ENCODE data around the gene NRN1L. TPM values are rescaled to one million over a fixed set of nuclear protein-coding genes. Genes with fewer than 3 reads are reported as not detected.

Gene NRN1L
- total and polyA plus RNA-seq, 2 donors from 2014 or later = 1.1 to 1.2 TPM

DNA sequence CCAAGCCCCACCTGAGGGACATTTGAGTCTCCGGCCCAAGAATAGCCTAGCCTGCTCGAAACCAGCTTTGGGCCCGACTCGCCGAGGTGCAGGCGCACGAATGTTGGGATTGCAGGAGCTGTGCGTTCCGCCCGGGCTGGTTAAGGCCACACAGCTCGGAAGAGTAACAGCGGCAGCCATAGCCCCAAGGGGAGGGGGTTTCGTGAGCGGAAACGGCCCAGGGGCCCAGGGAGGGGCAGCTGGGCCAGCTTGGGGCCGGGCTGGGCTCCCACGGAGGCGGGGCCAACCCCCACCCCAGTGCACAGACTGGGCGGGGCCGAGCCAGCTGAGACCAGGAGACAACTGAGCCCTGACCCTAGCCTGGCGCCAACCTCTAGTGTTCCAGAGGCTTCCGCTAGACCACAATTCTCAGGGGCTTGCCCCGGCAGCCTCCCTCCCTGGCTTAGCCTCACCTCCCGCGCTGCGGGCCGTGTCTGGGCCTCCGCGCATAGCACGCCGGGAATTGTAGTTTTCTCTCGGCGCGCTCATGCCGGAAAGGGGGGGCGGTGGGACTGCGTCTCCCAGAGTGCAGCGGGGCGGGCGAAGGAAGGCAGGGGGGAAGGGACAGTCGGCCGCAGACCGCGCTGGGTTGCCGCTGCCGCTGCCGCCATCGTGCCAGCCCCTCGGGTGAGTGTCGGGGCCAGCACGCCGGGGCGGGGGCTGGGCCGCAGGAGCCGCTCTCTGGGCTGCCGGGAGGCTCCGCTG lies 38.2 kb upstream of the NRN1L start, which contains the start of gene NUTF2:
Gene NUTF2, plus strand, starts transcription at position 614 of the 744 bp plus-strand sequence. CDS start 18,198 bp downstream, outside the sequence.
- peaks cover 14 to 40% (median 34%) of the 10 kb centered on the region in 3 donors for H3K4me1 ChIP-seq (ENCODE audit: control insufficient read depth in 2 of 3, insufficient read depth in 2 of 3, low read depth in 1 of 3, low read length in 3 of 3)
- no peak for FAIRE-seq

DNA sequence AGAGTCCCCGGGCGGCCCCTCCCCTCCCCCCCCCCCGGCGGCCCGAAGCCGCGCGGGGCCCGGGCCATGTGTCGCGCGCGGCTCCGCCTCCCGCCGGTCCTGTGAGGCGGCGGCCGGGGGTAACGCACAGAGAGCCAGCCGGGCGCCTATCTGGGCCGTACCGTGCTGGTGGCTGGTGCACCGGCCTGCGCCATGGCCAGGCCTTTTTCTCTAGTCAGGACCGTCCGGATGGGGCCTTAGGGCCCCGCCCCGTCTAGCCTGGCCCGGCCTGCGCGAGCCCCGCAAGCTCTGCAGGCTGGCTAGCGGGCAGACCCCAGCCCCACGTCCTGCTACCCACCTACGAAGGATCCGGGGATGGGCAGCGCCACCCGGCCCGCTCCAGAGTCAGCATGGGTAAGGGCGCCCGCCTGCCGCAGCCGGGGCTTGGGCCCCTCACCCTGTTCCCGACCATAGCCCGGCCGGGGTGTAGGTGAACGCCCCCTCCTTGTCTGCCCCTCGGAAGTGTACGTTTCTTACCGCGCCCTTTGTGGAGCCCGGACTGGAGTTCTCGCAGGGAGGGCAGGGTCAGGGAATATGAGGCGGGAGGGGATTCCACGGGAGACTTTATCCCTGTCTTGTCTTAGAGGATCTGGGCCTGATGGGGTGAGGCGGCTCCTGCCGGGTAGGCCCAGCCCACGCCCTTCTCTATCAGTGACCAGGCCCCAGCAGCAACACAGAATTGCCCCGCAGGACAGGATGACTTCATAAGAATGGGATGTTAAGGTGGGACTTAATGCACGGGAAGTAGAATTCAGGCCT lies 37.4 kb upstream of the NRN1L start, which contains the start of gene CENPT:
Gene CENPT, minus strand, starts transcription at position 630 of the 798 bp plus-strand sequence. CDS start 13,834 bp downstream, outside the sequence.
- H3K27ac ChIP-seq (ENCODE audit: low read depth in 2 of 2, low read length in 2 of 2) = peak within 1 kb of the TSS; percentile 91 to 98
- peak in 4 of 5 donors; percentile 30 to 89 (median 66) for DNase-seq
- intact Hi-C loops (cut with DNase I) = no loop called here
- TF ChIP-seq, protein P1, sequence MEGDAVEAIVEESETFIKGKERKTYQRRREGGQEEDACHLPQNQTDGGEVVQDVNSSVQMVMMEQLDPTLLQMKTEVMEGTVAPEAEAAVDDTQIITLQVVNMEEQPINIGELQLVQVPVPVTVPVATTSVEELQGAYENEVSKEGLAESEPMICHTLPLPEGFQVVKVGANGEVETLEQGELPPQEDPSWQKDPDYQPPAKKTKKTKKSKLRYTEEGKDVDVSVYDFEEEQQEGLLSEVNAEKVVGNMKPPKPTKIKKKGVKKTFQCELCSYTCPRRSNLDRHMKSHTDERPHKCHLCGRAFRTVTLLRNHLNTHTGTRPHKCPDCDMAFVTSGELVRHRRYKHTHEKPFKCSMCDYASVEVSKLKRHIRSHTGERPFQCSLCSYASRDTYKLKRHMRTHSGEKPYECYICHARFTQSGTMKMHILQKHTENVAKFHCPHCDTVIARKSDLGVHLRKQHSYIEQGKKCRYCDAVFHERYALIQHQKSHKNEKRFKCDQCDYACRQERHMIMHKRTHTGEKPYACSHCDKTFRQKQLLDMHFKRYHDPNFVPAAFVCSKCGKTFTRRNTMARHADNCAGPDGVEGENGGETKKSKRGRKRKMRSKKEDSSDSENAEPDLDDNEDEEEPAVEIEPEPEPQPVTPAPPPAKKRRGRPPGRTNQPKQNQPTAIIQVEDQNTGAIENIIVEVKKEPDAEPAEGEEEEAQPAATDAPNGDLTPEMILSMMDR (IDR thresholded peaks at IDR 0.05; ENCODE audit: borderline replicate concordance, extremely low read depth, insufficient read depth) = no peak
- peak within 1 kb of the TSS; percentile 71 to 83 (median 79) for H3K4me3 ChIP-seq (ENCODE audit: low read length in 3 of 3)
- H3K9ac ChIP-seq (ENCODE audit: low read length in 3 of 3) = peak within 1 kb of the TSS; percentile 43 to 88 (median 88)
- no peaks in the 10 kb centered on the region for H3K9me3 ChIP-seq (ENCODE audit: control insufficient read depth in 2 of 3, insufficient read depth in 1 of 3, low read length in 3 of 3)
- H3K4me1 ChIP-seq (ENCODE audit: control insufficient read depth in 2 of 3, insufficient read depth in 2 of 3, low read depth in 1 of 3, low read length in 3 of 3) = peaks cover 14 to 40% (median 32%) of the 10 kb centered on the region in 3 donors
- H3K27me3 ChIP-seq (ENCODE audit: control insufficient read depth, insufficient read depth, low read length) = no peaks in the 10 kb centered on the region
- no peak for FAIRE-seq
- H3K36me3 ChIP-seq (ENCODE audit: control insufficient read depth in 2 of 3, insufficient read depth in 3 of 3, low read length in 3 of 3) = no peaks in the 10 kb centered on the region

More for the DNA sequence above, 38.2 kb upstream of the NRN1L start, which contains the start of gene NUTF2:
- no peaks in the 10 kb centered on the region for H3K36me3 ChIP-seq (ENCODE audit: control insufficient read depth in 2 of 3, insufficient read depth in 3 of 3, low read length in 3 of 3)
- intact Hi-C loops (cut with DNase I) = no loop called here
- H3K27ac ChIP-seq (ENCODE audit: low read depth in 2 of 2, low read length in 2 of 2) = peak within 1 kb of the TSS; percentile 91 to 98
- DNase-seq = peak; percentile 98 to 99 (median 98)
- H3K9ac ChIP-seq (ENCODE audit: low read length in 3 of 3) = peak within 1 kb of the TSS; percentile 59 to 88 (median 88)
- H3K27me3 ChIP-seq (ENCODE audit: control insufficient read depth, insufficient read depth, low read length) = no peaks in the 10 kb centered on the region
- H3K4me3 ChIP-seq (ENCODE audit: low read length in 3 of 3) = peak within 1 kb of the TSS; percentile 71 to 83 (median 79)
- TF ChIP-seq, protein P1 (IDR thresholded peaks at IDR 0.05; ENCODE audit: borderline replicate concordance, extremely low read depth, insufficient read depth) = peak; percentile 10
- H3K9me3 ChIP-seq (ENCODE audit: control insufficient read depth in 2 of 3, insufficient read depth in 1 of 3, low read length in 3 of 3) = no peaks in the 10 kb centered on the region

DNA sequence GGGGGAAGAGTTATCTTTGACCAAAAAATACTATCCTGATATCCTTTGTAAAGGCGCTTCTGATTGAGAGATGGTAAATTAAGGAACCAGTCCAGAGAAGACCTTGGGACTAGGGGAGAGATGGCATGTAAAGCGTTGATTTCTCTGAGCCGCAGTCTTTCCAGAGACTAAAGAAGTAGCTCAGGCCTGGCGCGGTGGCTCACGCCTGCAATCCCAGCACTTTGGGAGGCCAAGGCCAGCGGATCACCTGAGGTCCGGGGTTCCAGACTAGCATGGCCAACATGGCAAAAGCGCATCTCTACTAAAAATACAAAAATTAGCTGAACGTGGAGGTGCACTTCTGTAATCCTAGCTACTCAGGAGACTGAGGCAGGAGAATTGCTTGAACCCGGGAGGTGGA lies 36.6 kb upstream of the NRN1L start:
- Histone ChIP-seq H3K27me3 (ENCODE audit: control insufficient read depth, insufficient read depth, low read length) (no peaks in the 10 kb centered on the region), H3K4me1 (ENCODE audit: control insufficient read depth in 2 of 3, insufficient read depth in 2 of 3, low read depth in 1 of 3, low read length in 3 of 3) (peaks cover 14 to 35% (median 32%) of the 10 kb centered on the region in 3 donors), H3K27ac (ENCODE audit: low read depth in 2 of 2, low read length in 2 of 2) (no peak overlapping the region), H3K9ac (ENCODE audit: low read length in 3 of 3) (peak overlapping the region in 2 of 3 donors; percentile 7 to 88), H3K4me3 (ENCODE audit: low read length in 3 of 3) (peak overlapping the region in 2 of 3 donors; percentile 65 to 83), H3K9me3 (ENCODE audit: control insufficient read depth in 2 of 3, insufficient read depth in 1 of 3, low read length in 3 of 3) (no peaks in the 10 kb centered on the region), H3K36me3 (ENCODE audit: control insufficient read depth in 2 of 3, insufficient read depth in 3 of 3, low read length in 3 of 3) (no peaks in the 10 kb centered on the region)
- FAIRE-seq = no peak
- TF ChIP-seq, protein P1 (IDR thresholded peaks at IDR 0.05; ENCODE audit: borderline replicate concordance, extremely low read depth, insufficient read depth) = no peak
- no peak for DNase-seq
- intact Hi-C loops (cut with DNase I) = no loop called here

Data from kidney (tissue), 14 donors.